Measurements from ENCODE around the gene WLS.

DNA sequence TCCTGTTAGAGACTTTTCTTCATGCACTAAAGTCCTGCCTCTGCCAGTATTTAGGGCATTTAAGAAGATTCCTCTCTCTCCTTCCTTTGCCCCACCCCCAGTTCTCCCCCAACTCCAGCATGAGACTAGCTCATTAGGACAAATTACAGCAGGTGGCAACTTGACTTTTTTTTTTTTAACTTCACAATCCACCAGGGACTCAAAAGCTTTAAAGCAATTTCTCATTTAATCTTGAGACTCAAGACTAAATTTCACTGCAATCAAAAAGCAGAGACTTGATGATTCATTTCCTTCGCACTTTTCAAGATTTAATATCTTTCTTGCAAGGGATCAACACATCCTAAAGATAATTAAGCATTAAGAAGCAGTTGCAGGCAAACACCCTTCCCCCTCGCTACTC lies 74.9 kb downstream of the WLS start:
- TF ChIP-seq, protein P1, sequence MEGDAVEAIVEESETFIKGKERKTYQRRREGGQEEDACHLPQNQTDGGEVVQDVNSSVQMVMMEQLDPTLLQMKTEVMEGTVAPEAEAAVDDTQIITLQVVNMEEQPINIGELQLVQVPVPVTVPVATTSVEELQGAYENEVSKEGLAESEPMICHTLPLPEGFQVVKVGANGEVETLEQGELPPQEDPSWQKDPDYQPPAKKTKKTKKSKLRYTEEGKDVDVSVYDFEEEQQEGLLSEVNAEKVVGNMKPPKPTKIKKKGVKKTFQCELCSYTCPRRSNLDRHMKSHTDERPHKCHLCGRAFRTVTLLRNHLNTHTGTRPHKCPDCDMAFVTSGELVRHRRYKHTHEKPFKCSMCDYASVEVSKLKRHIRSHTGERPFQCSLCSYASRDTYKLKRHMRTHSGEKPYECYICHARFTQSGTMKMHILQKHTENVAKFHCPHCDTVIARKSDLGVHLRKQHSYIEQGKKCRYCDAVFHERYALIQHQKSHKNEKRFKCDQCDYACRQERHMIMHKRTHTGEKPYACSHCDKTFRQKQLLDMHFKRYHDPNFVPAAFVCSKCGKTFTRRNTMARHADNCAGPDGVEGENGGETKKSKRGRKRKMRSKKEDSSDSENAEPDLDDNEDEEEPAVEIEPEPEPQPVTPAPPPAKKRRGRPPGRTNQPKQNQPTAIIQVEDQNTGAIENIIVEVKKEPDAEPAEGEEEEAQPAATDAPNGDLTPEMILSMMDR (IDR thresholded peaks at IDR 0.05), result no peak
- no peak for TF ChIP-seq EP300 (IDR thresholded peaks at IDR 0.05)
- no peak for TF ChIP-seq POLR2A (IDR thresholded peaks at IDR 0.05)

Data from ovary (tissue), 3 donors.